HG02981 (cell line): ENCODE results near the gene MRPL38.

Source experiments
- ATAC-seq: cut with Tn5 transposase; IDR thresholded peaks from one replicate; pipeline ENCODE4 v1.9.1; 2021; ENCODE audit warnings: mild to moderate bottlenecking, moderate library complexity; ENCODE audit not compliant: unreplicated experiment

The MRPL38 gene

DNA sequence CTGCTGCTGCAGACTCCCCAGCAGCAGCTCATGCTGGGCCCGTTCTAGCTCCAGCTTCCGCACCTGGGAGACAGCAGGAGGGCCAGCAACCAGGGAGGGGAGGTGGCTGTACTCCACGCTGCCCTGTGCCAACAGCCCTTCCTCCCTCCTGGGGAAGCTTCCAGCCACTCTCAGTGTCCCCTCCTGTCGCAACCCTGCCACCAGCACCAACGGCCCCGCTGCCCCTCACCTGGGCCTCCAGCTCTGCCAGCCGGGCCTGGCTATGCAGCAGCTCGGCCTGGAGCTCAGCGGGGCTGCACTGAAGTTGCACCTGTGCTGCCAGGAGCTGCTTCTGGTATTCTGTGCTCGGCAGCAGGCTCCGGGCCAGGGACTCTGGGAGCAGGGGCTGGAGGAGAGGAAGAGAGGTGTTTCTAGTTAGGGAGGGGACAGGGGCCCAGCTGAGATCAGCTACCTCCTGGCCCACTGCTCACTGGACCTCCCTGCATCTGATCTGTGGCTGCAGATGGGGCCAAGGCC is 15.4 kb upstream of the MRPL38 start:
- no peak for ATAC-seq

GRCh38 chr17:75919611-75920010 is 14.9 kb upstream of the MRPL38 start:
- ATAC-seq: no peak

GRCh38 chr17:75917917-75918445 is 13.3 kb upstream of the MRPL38 start:
- ATAC-seq: no peak

DNA sequence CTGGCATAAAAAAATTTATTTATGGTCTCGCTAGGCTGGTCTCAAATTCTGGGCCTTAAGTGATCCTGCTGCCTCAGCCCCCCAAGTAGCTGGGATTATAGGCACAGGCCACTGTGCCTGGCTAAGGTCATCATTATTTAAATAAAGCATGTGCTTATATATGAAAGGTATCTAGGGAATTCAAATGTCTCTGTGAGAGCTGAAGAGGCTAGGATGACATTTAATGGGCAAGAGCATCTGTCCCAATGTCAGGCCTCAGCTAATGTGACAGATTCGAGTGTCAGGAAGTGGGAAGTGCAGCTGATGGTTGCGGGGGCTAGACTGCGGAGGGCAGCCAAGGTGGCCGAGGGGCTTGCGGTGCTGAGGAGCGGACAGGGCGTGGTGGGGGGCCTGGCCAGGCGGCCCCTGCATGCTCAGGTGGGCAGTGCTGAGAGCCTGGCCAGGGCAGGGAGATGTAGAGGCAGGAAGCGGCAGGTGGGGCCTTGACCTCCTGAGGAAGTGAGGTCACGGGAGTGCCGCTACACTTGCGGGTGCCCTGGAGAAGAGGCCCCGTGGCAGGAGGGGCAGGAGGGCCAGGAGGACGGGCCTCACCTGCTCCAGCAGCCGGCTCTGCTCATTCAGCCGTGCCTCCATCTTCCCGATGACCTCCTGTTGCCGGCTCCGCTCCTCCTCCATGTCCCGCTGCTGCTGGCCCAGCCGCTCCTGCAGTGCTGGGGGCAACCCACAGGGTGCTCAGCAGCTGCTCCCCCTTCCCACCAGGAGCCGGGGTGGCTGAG is 12.6 kb upstream of the MRPL38 start:
- ATAC-seq: no peak

- no peak for ATAC-seq
Observed at GRCh38 chr17:75915268-75915667, 10.6 kb upstream of the MRPL38 start.

DNA sequence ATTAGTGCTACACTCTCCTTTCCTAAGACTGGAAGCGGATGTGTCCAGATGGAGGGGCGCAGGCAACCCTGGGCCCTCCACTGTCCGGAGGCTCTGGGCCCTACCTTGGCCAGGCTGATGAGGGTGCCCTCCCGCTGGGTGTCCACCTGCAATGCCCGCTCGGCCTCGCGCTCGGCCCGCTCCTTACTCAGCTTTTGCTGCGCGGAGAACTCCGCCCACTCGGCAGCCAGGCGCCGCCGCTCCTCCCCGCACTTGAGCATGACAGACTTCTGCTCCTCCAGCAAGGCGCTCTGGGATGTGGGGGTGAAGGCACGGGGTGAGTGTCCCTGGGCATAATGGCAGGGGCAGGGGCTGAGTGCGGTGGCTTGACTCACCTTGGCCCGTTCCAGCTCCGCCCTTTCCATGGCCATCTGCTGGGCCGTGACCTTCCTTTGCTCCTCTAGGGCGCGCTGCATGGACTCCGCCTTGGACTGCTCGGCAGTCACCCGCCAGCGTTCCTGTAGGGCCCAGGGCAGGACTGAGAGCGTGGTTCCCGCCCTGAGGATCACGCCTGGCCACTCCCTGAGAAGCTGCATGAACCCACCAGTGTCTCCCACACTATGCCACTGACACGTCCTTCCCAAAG is 10.1 kb upstream of the MRPL38 start:
- no peak for ATAC-seq

GRCh38 chr17:75913537-75914210 is 9.0 kb upstream of the MRPL38 start:
- no peak for ATAC-seq

- ATAC-seq: no peak
Observed at GRCh38 chr17:75910699-75911098, 6.0 kb upstream of the MRPL38 start.

GRCh38 chr17:75909812-75910274 is 5.2 kb upstream of the MRPL38 start:
- ATAC-seq: no peak

- ATAC-seq: no peak
Observed at GRCh38 chr17:75909051-75909811, 4.5 kb upstream of the MRPL38 start.

DNA sequence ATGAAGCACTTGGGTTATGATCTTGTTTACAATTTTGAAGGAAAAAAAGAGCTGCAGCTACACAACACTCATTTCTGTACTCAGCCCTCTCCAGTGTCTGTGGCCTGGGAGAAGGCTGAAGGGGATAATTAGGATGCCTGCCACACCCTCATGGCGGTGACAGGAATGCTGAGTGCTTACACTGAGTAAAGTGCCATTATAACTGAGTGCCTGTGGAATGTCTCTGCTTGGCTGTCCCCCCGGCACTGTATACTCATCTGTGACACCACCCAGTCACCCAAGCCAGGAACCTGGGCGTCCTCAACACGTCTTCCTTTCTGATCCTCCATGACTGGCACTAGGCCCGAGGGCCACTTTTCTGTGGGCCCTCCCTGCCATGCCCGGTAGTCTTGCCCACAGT is 3.5 kb upstream of the MRPL38 start:
- ATAC-seq: no peak

GRCh38 chr17:75906143-75906884 is 1.6 kb upstream of the MRPL38 start:
- ATAC-seq: no peak

DNA sequence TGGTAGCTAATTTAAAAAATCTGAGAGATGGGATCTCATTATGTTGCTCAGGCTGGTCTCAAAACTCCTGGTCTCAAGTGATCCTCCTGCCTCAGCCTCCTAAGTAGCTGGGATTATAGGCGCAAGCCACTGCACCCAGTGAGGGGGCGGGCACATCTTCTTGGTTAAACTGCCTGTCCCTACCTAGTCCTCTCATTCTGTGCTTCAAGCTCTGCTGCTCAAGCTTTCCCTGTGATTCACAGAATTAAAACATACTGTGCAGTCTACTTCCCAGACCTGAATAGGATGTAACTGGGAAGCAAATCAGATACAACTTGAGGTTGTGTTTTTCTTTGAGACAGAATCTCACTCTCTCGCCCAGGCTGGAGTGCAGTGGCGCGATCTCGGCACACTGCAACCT is 2.3 kb downstream of the MRPL38 start:
- no peak for ATAC-seq

DNA sequence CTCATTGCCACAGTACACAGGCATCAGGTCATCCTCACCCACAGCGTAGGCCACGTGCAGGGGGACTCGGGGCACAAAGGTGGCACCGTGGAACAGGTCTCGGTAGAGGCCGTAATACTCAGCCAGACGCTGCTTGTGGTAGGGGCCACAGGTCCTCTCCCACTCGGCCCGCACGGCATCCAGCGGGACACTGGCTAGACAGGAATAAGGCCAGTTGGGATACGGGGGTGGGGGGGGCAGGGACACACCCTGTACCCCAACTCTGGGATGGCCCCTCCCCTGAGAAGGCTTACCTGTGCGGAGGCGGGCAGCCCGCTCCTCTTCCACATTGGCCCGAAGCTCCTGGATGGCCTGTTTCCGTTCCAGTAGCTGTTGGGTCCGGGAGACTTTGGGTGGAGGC is 3.0 kb downstream of the MRPL38 start:
- ATAC-seq: no peak

DNA sequence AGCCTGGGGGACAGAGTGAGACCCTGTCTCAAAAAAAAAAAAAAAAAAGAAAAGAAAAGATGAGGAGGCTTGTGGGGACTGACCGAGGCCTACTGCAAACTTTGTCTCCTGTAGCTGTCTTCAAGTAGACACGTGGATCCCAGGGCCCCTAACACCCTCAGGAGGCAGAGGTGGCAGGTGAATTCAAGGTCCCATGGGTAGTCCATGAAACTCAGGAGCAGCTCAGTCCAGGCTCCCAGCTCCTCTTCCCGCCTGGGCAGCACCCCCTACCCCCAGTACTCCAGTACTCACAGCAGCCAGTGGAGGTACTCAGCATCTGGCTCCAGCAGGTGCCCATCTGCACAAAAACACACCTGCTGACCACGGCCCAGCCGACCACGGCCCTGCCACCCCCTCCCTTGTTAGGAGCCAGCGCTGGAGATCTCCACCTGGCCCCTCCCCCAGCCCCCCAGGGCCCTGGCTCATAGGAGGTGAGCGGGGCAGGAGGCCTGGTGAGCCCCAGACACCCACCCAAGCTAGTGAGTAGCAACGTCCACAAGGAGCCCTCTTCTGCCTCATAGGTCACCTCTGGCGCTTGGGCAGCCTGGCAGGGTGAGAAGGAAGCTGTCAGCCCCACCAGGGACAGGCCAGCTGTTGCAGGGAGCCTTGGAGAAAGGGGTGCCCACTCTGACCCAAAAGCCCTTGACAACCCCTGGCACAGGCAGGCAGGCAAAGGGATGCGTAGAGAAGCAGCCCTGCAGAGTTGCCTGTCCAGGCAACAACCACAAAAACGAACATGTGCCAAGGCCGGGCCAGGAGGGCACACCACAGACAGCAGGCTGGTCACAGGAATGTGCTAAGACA is 3.8 kb downstream of the MRPL38 start:
- ATAC-seq: no peak

DNA sequence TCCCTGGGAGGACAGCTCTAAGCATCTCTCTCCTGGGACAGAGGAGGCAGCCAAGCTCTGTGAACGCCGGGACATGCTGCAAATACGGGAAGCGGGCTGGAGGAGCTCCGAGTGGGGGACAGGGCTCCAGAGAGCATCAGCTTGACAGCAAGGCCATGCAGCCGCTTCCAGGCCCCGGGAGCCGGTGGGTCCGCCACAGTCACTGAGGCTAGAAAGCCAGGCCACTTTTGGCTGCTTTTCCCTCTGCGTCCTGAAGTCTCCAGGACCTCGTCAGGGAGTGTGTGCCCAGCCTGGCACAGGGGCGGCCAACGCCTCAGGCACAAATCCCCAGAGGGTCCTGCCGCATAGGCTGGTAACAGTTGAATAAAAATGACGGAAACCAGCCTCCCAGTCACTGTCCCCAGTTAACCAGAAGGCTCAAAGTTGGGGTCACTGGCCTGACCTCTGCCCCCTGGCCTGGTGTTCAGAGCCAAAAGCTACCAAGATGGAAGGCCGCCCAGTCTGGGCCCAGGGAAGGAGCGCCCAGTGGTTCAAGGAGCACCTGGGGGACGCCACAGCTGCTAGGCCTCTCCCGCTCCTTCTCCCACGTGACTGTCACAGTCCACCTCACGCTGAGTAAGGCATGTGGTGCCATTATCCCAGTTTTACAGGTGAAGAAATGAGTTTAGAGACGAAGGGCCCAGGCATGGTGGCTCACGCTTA is 4.8 kb downstream of the MRPL38 start:
- ATAC-seq: no peak

DNA sequence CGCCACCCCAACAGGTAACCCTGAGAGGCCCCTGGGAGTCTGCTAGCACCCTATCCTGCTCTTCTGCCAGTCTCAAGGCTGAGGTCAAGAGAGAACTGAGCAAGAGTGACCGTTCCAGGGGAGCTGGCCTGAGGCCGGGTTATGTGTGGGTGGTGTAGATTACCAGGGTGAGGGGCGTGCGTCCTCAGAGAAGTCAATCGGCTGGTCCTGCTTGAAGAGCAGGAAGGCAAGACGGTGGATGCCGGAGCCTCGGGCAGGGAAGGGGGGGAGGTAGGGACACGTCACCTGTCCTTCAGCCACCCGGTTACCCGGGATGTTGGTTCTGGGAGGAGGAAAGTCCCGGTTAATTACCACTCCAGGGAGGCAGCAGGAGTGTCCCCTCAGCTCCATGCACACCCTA is 5.3 kb downstream of the MRPL38 start:
- no peak for ATAC-seq

DNA sequence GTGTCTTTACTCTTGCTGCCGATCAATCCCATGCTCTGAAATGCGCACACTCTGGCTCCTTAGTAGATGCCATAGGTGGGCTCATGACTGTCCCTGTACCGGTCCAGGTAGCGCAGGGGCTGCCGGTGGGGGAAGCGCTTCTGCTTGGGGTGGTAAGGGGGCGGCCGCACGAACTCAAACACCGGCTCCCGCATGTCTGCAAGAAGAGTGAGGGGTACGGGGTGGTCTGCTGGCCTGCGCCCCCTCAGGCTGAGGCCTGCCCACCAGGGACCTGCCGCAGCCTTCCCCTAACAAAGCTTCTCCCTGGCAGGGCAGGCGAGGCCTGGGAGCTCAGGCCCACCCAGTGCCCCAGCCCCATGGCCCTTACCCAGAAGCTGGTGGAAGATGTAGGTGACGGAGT is 5.9 kb downstream of the MRPL38 start:
- ATAC-seq: no peak

GRCh38 chr17:75898065-75898464 is 6.6 kb downstream of the MRPL38 start:
- no peak for ATAC-seq
